HG03060 (cell line): ENCODE results near the gene CHMP4B.

ENCODE experiments used
- ATAC-seq: cut with Tn5 transposase; IDR thresholded peaks from one replicate; pipeline ENCODE4 v1.9.1; 2021; ENCODE audit warnings: low read depth, moderate number of reproducible peaks; ENCODE audit not compliant: unreplicated experiment

CHMP4B gene, protein sequence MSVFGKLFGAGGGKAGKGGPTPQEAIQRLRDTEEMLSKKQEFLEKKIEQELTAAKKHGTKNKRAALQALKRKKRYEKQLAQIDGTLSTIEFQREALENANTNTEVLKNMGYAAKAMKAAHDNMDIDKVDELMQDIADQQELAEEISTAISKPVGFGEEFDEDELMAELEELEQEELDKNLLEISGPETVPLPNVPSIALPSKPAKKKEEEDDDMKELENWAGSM

DNA sequence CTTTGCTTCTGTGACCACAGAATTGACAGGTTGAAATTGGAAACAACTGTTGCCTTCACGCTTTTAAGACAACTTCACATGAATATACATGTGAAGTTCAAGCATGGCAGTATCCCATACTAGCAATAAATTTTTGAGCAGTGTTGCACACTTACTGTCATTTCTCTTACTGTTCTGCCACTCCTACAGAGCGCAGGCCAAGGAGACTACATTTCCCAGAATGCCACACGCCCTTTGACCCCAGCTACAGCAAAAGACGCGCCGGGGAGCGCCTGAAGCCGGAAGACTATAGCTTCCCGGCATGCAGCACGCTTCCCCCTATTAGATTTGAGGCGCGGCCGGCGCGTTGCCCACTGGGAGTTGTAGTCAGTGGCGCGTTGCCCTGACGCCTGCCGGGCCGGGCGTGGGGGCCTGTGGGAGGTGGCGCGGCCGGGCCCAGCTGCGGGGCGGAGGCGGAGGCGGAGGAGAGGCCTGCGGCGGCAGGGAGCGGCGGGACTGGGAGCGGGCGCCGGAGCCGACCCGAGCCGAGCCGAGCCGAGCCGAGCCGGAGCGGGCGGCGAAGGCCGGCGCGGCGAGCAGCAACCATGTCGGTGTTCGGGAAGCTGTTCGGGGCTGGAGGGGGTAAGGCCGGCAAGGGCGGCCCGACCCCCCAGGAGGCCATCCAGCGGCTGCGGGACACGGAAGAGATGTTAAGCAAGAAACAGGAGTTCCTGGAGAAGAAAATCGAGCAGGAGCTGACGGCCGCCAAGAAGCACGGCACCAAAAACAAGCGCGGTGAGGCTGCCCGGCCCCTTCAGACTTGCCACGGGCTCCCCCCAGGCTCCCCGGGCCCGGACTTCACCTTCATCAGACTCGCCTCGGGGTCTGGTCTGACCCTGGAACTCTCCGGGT is at the start of gene CHMP4B:
CHMP4B (plus strand) TSS at position 464 of the 891 bp plus-strand sequence; CDS start at position 585, 121 bp downstream.
- peak; percentile 90 for ATAC-seq

DNA sequence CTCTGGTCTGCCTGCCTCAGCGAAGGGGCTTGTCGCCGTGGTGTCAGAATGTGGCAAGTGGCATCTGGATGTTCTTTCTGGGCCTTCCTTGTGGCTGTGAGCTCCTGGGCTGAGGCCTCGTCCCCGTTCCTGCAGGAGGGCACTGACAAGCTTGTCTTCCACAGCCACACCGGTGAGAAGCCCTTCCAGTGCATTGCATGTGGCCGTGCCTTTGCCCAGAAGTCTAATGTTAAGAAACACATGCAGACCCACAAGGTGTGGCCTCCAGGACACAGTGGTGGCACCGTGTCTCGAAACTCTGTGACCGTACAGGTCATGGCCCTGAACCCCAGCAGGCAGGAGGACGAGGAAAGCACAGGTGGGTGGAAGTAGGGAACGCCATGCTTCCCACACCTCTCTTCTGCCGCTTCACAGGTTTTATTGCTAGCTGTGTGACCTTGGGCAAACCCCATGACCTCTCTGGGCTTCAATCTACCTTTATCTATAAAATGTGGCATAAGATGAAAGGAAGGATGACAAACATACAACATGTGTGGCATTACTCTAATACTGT is 49.4 kb upstream of the CHMP4B start:
- no peak for ATAC-seq

DNA sequence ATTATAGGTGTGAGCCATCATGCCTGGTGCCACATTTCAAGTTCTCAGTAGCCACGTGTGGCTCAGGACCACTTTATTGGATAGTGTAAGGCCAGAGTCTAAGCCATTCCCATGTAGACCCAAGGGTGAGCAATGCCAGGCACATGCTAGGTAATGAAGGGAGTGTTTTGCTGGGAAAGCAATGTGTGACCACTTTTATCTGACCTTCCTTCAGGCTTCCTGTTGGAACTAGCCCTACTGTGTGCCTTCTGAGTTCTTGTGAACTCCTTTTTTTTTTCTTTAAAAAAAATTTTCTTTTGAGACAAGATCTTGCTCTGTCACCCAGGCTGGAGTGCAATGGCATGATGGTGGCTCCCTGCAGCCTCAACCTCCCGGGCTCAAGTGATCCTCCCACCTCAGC is 46.0 kb upstream of the CHMP4B start:
- ATAC-seq: no peak

DNA sequence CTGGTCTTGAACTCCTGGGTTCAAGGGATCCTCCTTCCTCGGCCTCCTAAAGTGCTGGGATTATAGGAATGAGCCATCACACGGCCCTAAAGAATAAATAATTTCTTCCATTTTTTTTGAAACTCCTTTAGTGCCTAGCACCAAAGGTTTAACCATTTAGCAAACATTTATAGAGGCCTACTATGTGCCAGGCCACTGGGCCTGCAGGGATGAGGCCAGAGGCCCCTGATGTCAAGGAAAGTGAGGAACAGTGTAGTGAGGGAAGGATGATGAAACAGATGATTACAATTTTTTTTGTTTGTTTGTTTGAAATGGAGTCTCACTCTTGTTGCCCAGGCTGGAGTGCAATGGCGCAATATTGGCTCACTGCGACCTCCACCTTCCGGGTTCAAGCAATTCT is 45.6 kb upstream of the CHMP4B start:
- no peak for ATAC-seq

DNA sequence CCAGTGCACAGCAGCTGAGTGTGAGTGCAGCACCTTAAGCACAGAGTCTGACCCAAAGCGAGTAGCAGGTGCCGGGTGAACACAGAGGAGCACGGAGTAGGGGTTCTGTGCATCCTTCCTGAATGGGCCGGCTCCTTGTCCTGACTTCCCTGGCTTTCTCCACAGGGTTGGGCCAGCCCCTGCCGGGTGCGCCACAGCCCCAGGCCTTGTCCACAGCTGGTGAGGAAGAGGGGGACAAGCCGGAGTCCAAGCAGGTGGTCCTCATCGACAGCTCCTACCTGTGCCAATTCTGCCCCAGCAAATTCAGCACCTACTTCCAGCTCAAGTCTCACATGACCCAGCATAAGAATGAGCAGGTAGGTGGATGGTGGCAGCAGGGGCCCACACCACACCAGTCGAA is 44.5 kb upstream of the CHMP4B start:
- ATAC-seq: no peak

DNA sequence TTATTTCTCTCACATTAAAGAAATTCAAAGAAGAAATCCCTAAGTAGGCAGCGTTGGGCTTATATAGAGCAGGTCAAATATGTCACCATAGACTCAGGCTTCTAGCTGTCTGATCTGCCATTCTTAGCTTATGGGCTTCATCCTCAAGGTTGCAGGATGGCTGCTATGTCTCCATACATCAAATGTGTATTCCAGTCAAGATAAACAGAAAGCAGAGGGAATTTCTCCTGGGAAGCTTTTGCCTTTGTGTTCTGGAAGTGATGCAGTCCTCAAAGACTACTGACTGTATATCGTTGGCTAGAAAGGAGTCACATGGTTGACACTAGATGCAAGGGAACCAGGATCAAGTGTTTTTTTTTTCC is 43.4 kb upstream of the CHMP4B start:
- ATAC-seq: no peak

DNA sequence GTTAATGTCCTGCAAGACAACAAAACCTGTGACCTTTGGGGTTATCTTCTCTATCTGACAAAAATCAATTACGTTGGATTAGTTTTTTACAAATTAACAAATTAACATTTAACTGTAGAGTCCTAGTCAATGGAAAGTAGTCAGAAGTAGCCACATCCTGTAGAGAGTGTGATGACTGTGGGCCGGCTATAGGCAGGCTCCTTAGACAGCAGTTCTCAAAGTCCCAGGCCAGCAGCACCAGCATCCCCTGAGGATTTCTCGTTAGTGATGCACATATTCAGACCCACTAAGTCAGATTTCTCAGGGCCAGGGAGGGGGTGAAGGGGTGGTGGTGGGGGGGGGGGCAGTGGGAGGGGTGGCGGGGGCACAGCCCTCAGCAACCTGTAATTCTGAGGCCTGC is 42.1 kb upstream of the CHMP4B start:
- no peak for ATAC-seq

DNA sequence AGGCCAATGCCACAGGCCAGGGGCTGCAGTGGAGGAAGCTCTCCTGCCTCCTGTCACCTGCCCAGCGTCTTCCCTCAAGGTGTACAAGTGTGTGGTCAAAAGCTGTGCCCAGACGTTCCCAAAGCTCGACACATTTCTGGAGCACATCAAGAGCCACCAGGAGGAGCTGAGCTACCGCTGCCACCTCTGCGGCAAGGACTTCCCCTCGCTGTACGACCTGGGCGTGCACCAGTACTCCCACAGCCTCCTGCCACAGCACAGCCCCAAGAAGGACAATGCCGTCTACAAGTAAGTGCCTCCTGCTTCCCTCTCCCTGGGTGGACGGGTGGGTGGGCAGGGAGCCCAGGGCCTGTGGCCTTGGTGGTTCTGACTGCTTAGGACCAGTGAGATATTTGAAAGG is 41.1 kb upstream of the CHMP4B start:
- ATAC-seq: no peak

DNA sequence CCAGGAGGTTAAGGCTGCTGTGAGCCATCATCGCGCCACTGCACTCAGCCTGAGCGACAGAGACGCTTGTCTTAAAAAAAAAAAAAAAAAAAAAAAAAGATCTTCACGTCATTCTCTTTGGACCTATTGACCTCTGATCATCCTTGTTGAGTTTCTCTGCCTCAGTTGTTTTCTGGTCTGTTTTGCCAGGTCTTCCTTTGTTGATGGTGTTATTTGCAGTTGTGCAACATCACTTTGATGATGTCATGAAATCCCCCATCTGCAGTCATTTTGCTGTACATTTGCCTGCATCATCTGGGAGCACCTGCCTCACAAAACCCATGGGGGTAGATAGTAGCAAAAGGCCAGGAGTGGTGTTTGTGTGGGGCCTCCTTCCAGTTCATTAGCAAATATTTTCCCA is 39.2 kb upstream of the CHMP4B start:
- no peak for ATAC-seq

DNA sequence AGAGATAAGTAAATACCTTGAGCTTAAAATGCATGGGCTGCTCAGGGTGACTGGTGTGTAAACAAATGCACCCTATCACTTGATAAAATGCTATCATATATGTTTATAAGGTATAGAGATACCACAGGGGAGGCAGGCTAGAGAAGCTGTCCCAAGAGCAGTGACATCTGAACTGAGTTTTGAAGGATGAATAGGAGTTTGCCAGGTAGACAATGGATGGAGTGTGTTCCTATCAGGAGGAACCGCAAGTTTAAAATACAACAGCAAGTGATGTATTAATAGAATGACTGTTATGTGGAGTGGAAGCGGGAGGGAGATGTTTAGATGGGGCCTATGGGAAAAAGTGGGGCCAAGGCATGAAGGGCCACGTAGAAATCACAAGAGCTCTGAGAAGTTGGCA is 38.7 kb upstream of the CHMP4B start:
- no peak for ATAC-seq

DNA sequence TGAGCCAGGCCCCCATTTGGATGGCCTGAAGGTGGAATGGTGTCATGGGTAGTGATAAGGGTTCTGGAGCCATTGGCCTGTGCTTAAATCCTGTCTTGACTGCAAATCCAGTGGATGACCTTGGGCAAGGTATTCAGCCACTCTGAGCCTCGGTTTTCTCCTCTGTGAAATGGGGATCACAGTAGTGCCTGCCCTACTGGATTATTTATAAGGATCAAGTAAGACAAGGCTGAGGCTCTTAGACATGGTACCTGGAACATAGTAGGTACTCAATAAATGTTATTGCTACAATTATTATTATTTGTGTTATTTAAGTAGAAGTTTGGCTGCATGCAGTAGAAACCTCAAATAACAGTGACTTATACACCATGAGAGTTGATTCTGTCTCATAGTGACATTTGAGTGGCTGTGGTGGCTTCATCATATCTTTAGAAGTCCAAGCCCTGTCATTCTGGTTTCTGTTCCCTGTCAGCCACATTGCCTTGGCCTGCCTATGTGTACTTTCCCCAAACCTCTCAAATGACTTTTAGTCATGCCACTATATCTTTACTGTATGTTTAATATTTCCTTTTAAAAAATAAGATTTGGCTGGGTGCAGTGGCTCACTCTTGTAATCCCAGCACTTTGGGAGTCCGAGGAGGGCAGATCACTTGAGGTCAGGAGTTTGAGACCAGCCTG is 37.6 kb upstream of the CHMP4B start:
- peak; percentile 72 for ATAC-seq

DNA sequence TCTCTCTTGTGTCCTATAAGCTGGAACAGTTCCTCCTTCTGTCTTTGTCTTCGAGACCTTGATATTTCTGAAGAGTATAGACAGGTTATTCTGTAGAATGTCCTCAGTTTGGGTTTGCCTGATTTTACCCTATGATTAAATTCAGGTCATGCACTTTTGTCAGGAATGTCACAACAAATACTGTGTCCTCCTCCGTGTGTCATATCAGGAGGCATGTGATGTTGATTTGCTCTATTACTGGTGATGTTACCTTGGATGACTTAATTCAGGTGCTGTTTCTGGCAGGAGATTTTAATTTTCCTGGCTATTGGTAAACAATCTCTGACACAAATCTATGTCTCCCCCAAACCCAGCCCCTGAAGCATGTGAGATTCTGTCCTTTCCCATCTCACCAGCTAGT is 33.3 kb upstream of the CHMP4B start:
- no peak for ATAC-seq

DNA sequence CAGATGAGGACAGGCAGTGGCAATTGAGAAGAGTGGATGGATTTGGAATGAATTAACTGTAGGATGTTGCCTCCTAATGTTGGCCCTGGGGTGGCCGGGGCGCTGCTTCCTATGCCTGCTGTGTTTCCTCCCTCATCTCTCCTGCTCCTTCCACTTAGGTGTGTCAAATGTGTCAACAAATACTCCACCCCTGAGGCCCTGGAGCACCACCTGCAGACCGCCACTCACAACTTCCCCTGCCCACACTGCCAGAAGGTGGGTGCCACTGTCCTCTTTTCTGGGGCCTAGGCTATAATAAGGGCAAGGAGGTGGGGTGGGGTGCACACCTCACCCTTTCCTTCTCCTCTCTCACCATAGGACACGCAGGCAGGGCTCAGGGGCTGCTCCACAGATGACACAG is 30.0 kb upstream of the CHMP4B start:
- no peak for ATAC-seq

DNA sequence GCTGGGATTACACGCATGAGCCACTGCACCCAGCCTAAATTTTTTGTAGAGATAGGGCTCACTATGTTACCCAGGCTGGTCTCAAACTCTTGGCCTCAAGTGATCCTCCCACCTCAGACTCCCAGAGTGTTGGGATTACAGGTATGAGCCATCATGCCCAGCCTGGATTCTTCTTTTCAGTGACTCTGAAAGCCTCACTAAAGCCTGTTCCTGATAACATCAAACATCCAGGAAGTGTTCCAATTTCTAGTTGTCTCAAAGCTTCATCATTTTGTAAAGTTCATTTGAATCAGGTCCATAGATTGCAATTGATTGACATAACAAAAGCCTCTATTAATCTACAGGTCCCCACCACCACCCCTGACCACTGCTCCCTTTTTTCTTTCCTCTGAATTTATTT is 29.2 kb upstream of the CHMP4B start:
- no peak for ATAC-seq

DNA sequence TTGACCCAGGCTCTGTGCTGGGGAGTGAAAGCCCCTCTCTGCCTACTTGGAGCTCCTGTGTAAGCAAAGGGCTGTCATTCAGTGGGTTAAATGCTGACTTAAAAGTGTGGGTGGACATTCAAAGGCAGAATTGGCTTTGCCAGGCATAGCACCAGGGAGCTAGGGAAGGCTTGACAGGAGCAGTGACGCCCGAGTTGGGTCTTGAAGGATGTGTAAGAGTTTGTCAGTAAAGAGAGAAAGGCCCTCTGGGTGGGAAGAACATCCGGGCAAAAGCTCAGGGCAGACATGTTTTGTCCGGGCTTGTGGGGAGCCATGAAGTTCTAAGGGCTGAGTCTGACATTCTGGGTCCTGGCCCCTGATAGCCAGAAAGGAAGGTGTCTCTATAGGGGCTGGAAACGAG is 27.9 kb upstream of the CHMP4B start:
- no peak for ATAC-seq

DNA sequence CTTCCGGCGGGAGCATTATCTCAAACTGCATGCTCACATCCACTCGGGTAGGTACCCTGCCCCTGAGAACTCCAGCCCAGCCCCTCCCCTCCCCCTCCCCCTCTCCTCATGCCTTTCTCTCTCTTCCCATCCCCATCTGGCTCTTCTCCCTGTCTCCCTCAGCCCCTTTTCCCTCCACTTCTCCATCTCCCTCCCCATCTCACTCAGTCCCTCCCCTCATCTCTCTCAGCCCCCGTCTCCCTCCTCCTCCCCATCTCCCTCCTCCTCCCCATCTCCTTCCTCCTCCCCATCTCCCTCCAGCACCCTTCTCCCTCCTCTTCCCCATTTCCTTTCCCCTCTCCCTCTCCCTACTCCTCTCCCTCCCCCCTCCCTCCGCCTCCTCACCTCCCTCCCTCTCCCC is 27.3 kb upstream of the CHMP4B start:
- no peak for ATAC-seq

DNA sequence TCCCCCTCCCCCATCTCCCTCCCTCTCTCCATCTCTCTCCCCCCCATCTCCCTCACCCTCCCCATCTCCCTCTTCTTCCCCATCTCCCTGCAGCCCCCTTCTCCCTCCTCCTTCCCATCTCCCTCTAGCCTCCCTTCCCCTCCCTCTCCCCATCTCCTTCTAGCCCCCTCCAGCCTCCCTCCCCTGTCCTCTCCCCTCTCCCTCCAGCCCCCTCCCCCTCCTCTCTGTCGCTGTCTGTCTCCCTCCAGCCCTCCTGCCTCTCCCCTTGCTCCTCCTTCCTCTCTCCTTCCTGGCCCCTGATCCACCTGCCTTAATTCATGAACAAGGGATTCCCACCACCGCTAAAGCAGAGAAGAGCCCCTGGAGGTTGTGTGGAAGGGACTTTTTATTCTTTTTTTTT is 26.9 kb upstream of the CHMP4B start:
- no peak for ATAC-seq

DNA sequence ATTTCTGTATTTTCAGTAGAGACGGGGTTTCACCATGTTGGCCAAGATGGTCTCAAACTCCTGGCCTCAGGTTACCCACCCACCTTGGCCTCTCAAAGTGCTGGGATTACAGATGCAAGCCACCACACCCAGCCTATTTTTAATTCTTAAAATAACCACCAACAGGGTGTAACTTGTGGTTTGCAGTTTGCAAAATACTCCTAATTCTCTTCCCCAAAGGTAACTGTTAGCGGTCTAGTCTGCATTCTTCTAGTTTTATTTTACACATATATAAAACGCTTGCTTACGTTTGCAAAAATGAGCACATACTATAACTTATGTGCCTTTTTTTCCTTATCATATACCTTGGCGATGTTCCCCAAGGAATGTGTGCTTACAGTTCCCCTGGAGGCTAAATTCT is 25.6 kb upstream of the CHMP4B start:
- no peak for ATAC-seq

DNA sequence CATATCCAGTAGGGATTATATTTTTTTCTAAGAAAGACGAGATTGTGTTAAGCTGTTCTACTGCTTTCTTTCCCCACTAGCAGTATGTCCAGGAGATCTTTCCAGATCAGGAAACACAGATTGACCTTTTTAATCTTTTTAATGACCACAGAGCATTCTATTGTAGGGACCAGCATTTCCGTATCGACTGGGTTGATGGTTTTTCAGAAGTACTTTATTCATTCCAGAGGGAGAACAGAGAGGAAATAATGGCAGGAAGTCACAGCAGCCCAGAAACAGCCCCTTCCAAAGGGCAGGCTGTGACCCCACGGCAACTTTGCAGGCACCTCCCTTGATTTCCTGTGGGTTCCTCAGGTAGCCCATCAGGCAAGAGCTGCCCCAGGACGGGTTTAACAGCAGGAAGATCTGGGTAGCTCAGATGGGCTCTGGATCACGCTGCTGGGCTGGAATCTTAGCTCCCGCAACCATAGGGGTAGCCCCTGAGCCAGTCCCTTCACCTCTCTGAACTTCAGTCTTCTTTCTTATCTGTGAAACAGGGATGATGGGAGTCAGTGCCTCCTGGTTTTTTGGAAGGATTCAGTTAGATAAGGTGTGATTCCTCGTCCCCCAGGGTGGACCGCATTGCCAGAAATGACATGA is 23.8 kb upstream of the CHMP4B start:
- no peak for ATAC-seq

DNA sequence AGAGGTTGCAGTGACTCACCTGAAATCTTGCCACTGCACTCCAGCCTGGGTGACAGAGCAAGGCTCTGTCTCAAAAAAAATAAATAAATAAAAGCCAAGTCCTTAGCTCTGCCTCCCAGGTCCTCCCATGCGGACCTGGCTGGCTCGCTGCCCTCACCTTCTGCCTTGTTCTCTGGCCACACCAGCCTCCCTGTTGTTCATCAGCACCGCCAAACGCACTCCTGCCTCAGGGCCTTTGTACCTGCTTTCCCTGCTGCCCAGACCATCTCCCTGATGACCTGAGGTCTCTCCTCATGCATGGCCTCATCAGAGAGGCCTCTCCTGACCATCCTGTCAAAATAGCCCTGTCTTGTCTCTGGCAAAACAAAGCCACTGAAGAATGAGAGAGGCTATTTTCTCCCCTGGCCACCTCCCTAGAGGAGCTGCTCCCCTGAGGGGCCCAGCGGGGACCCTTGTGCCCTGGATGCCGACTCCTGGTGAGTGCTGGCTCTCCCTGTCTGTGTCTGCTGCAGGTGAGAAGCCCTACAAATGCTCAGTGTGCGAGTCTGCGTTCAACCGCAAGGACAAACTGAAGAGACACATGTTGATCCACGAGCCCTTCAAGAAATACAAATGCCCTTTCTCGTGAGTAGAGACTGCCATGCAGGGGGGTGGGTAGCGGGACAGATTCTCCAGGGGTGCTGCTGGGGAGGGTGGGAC is 22.6 kb upstream of the CHMP4B start:
- no peak for ATAC-seq
